Upper lobe of left lung (tissue), 4 donors: ENCODE results near the gene SLBP.

Experiments used
- EP300 ChIP-seq, 4 donors: sonication (generic); formaldehyde crosslinking; IDR thresholded peaks; one replicate each; pipeline ENCODE4 v1.5.1; 2017; ENCODE audit warnings: antibody characterized with exemption in 4 of 4, control low read depth in 2 of 4
- POLR2A ChIP-seq, 4 donors: fragments of 450-650 bp; IDR thresholded peaks; one replicate each; pipeline ENCODE4 v1.5.1; 2016 to 2017; ENCODE audit warnings: antibody characterized with exemption in 4 of 4, mild to moderate bottlenecking in 2 of 4
- POLR2AphosphoS5 ChIP-seq, 2 donors: sonication (generic); formaldehyde crosslinking; IDR thresholded peaks; one replicate each; pipeline ENCODE4 v1.5.1; 2017; ENCODE audit warnings: antibody characterized with exemption in 2 of 2
- TF ChIP-seq, protein P1 (sequence below), 6 experiments: fragments of 450-650 bp in 4 of 6; fragments of 200-600 bp in 2 of 6; sonication (generic) in 2 of 6; IDR thresholded peaks; one replicate each; pipeline ENCODE4 v1.5.1; 2016 to 2019; ENCODE audit warnings: antibody characterized with exemption in 6 of 6

GRCh38 chr4:1646690-1647089 lies 65.4 kb downstream of the SLBP start:
- TF ChIP-seq, protein P1, sequence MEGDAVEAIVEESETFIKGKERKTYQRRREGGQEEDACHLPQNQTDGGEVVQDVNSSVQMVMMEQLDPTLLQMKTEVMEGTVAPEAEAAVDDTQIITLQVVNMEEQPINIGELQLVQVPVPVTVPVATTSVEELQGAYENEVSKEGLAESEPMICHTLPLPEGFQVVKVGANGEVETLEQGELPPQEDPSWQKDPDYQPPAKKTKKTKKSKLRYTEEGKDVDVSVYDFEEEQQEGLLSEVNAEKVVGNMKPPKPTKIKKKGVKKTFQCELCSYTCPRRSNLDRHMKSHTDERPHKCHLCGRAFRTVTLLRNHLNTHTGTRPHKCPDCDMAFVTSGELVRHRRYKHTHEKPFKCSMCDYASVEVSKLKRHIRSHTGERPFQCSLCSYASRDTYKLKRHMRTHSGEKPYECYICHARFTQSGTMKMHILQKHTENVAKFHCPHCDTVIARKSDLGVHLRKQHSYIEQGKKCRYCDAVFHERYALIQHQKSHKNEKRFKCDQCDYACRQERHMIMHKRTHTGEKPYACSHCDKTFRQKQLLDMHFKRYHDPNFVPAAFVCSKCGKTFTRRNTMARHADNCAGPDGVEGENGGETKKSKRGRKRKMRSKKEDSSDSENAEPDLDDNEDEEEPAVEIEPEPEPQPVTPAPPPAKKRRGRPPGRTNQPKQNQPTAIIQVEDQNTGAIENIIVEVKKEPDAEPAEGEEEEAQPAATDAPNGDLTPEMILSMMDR (IDR thresholded peaks at IDR 0.05), result no peak
- TF ChIP-seq POLR2A (IDR thresholded peaks at IDR 0.05), result no peak
- TF ChIP-seq EP300 (IDR thresholded peaks at IDR 0.05), result no peak
- TF ChIP-seq POLR2AphosphoS5 (IDR thresholded peaks at IDR 0.05), result no peak
